ENCODE data around the gene SPTLC2. TPM values are rescaled to one million over a fixed set of nuclear protein-coding genes. Genes with fewer than 3 reads are reported as not detected.

Gene SPTLC2
- total and polyA plus RNA-seq, 2 of the 8 experiments (the other 6 are each of a cell fraction or from before 2014, with no cell fraction given) = 8.9 to 35.1 TPM

- no peak overlapping the region for H2AFZ ChIP-seq (ENCODE audit: low read length)
- peaks cover 0 to 26% of the 10 kb centered on the region in 2 experiments; a peak in 1 of 4 replicates for H3K79me2 ChIP-seq (ENCODE audit: control insufficient read depth in 1 of 2, insufficient read depth in 2 of 2, low read length in 2 of 2)
- H3K4me1 ChIP-seq (replicated peaks in 1 of 4; ENCODE audit: control insufficient read depth in 3 of 4, insufficient read depth in 4 of 4, low read length in 3 of 4) = no peaks in the 10 kb centered on the region; a peak in 1 of 7 replicates
- no peak for TF ChIP-seq CEBPB (IDR thresholded peaks at IDR 0.05; ENCODE audit: low read depth, low read length)
- no peak for TF ChIP-seq NRF1 (IDR thresholded peaks at IDR 0.05; ENCODE audit: low read depth, low read length)
- TF ChIP-seq RAD21 (IDR thresholded peaks at IDR 0.05 in 1 of 2, conservative IDR thresholded peaks at IDR 0.05 in 1 of 2; ENCODE audit: low read depth in 2 of 2, low read length in 2 of 2) = no peak
- TF ChIP-seq KDM4A (IDR thresholded peaks at IDR 0.05; ENCODE audit: low read depth, low read length, severe bottlenecking) = no peak
- no peak for TF ChIP-seq CREB1 (IDR thresholded peaks at IDR 0.05)
- TF ChIP-seq SIN3A (conservative IDR thresholded peaks at IDR 0.05 in 1 of 2, IDR thresholded peaks at IDR 0.05 in 1 of 2; ENCODE audit: low read depth in 1 of 2, low read length in 2 of 2) = no peak
- no peak for TF ChIP-seq PHF8 (conservative IDR thresholded peaks at IDR 0.05; ENCODE audit: low read depth, low read length)
- no peak for TF ChIP-seq TCF12 (IDR thresholded peaks at IDR 0.05; ENCODE audit: low read depth, low read length)
- no peak overlapping the region for H4K5ac ChIP-seq (ENCODE audit: insufficient read length, low read depth, low read length)
- no peak overlapping the region for H3K4ac ChIP-seq (replicated peaks; ENCODE audit: insufficient read length, low read depth, low read length)
- no peak overlapping the region for H3K9ac ChIP-seq (replicated peaks in 1 of 4; ENCODE audit: extremely low read depth in 1 of 4, low read depth in 3 of 4, low read length in 3 of 4)
- no peak overlapping the region for H2AK5ac ChIP-seq (ENCODE audit: low read depth, low read length)
- peaks cover 0 to 11% of the 10 kb centered on the region in 2 experiments for H4K20me1 ChIP-seq (replicated peaks in 1 of 2; ENCODE audit: control insufficient read depth in 1 of 2, insufficient read depth in 2 of 2, low read length in 2 of 2)
- no peaks in the 10 kb centered on the region for H3K23me2 ChIP-seq (ENCODE audit: low read depth, low read length)
- no peak overlapping the region for H3K14ac ChIP-seq (ENCODE audit: insufficient read length)
- H2BK12ac ChIP-seq (ENCODE audit: low read depth, low read length) = no peak overlapping the region
- H3K9me3 ChIP-seq (ENCODE audit: insufficient read depth in 2 of 2, low read depth in 1 of 2, low read length in 1 of 2) = no peaks in the 10 kb centered on the region
- WGBS, 2 experiments (ENCODE audit: extremely low coverage in 1 of 2, insufficient coverage in 1 of 2, insufficient read length in 1 of 2, insufficient replicate concordance in 2 of 2, low coverage in 1 of 2, low lambda C conversion rate in 2 of 2, missing lambda C conversion rate in 1 of 2) = 83% methylated on average over 1 of the region's 1 CpG; no CpG with 5 or more reads in 1 of the 2 experiments
- peaks cover 0 to 6% (median 0%) of the 10 kb centered on the region in 4 experiments; a peak in 2 of 8 replicates for H3K36me3 ChIP-seq (ENCODE audit: control insufficient read depth in 2 of 4, insufficient read depth in 4 of 4, low read length in 3 of 4)
- no peak overlapping the region for H3K23ac ChIP-seq (ENCODE audit: insufficient read length)
- no peak overlapping the region for H3K4me3 ChIP-seq (ENCODE audit: extremely low read depth in 1 of 4, insufficient read depth in 2 of 4, low read depth in 3 of 4, low read length in 4 of 4)
- ChIA-PET CTCF (ENCODE audit: partially characterized antibody) (interaction anchor here (1.1 kb wide), 1 partner anchor 9 kb away, joined by 6 read pairs; no protein-coding TSS in a partner anchor), POLR2A (ENCODE audit: partially characterized antibody) (no interaction called here)
- H3K27ac ChIP-seq (ENCODE audit: low read depth, low read length) = no peak overlapping the region
- no peak overlapping the region for H3K4me2 ChIP-seq (ENCODE audit: insufficient read depth in 1 of 2, low read depth in 2 of 2, low read length in 2 of 2)
- H2BK5ac ChIP-seq (ENCODE audit: low read depth, low read length) = no peak overlapping the region
- no peak overlapping the region for H3K56ac ChIP-seq (replicated peaks; ENCODE audit: insufficient read length, low read depth, low read length)
- H3K79me1 ChIP-seq (ENCODE audit: low read depth, low read length) = peaks cover 7% of the 10 kb centered on the region
- no peak overlapping the region for H2BK15ac ChIP-seq (ENCODE audit: low read length)
- no peak overlapping the region for H2BK20ac ChIP-seq (ENCODE audit: low read length)
- H3K18ac ChIP-seq (ENCODE audit: extremely low read depth, low read length) = no peak overlapping the region
- FAIRE-seq = no peak
- H4K8ac ChIP-seq (ENCODE audit: extremely low read depth, insufficient read depth, low read length) = no peak overlapping the region
- no peak overlapping the region for H2BK120ac ChIP-seq (replicated peaks; ENCODE audit: low read depth, low read length)
- H4K91ac ChIP-seq (replicated peaks; ENCODE audit: insufficient read length, low read length) = no peak overlapping the region
- no peak for DNase-seq (ENCODE audit: low read depth in 1 of 2, low spot score in 2 of 2)
- H3K27me3 ChIP-seq (replicated peaks in 1 of 4; ENCODE audit: control insufficient read depth in 3 of 4, extremely low read depth in 1 of 4, insufficient read depth in 3 of 4, low read length in 3 of 4) = no peaks in the 10 kb centered on the region
These were observed 36.7 kb downstream of the SPTLC2 start for GRCh38 chr14:77579780-77580179.
